HCT116 (cell line): ENCODE data around the gene NACAD. TPM values are rescaled to one million over a fixed set of nuclear protein-coding genes. Genes with fewer than 3 reads are reported as not detected.

Experiments used
- ATAC-seq: fragments of 200-7000 bp; cut with Tn5 transposase; 2 replicates; pipeline ENCODE4 v1.9.1; 2020; ENCODE audit warnings: mild to moderate bottlenecking, moderate library complexity
- BruUV-seq: library from RNA; stranded (reverse); fragments of 400-500 nt; replicated peaks from 2 replicates; lab custom pipeline; 2021; lab: Mats Ljungman, UMichigan
- CTCF ChIA-PET: fragments of 300-600 bp; sonication (Branson Sonifier 250); formaldehyde crosslinking; loops from one replicate; lab custom pipeline; 2021; ENCODE audit warnings: antibody characterized with exemption; lab: Charles Lee
- POLR2A ChIA-PET: fragments of 300-600, 350-600 bp; sonication (Branson Sonifier 250); formaldehyde crosslinking; loops from one replicate; lab custom pipeline; 2021; ENCODE audit warnings: antibody characterized with exemption; lab: Charles Lee
- RAD21 ChIA-PET, 2 experiments: fragments of 300-600 bp; sonication (Branson Sonifier 250); formaldehyde crosslinking; loops; one replicate each; lab custom pipeline; 2023; ENCODE audit warnings: low total read pairs in 2 of 2; ENCODE audit not compliant: uncharacterized antibody in 2 of 2, unreplicated experiment in 2 of 2, low non-redundant PET in 1 of 2; lab: Charles Lee
- DNase-seq: peaks from one replicate; pipeline ENCODE4 v3.0.0-alpha.2; 2010; ENCODE audit warnings: low read depth, low spot score
- H2AFZ ChIP-seq: fragments of 200-600 bp; shearing (Covaris generic), sonication (generic); 2 replicates; pipeline ENCODE4 v1.6.1; 2017; ENCODE audit warnings: low read depth, mixed run types, mixed read lengths, antibody characterized with exemption, low read length; ENCODE audit not compliant: poor library complexity, severe bottlenecking
- H3K27ac ChIP-seq: 2 replicates; pipeline ENCODE4 v1.5.1; 2012; ENCODE audit warnings: low read depth, low read length
- H3K27me3 ChIP-seq: fragments of 200-600 bp; sonication (generic); 2 replicates; pipeline ENCODE4 v1.6.1; 2016; ENCODE audit warnings: mixed run types, low read length, mixed read lengths; ENCODE audit not compliant: insufficient read depth
- H3K36me3 ChIP-seq, 2 experiments: fragments of 200-500 bp in 1 of 2; fragments of 200-600 bp in 1 of 2; sonication (Bioruptor generic) in 1 of 2; sonication (generic) in 1 of 2; 2 replicates each; pipeline versions ENCODE4 v1.5.1 to v1.6.1; 2014 to 2016; ENCODE audit warnings: low read length in 2 of 2, inconsistent platforms in 1 of 2, mixed read lengths in 1 of 2, mixed run types in 1 of 2; ENCODE audit not compliant: insufficient read depth in 2 of 2, control insufficient read depth in 1 of 2
- H3K4me1 ChIP-seq, 2 experiments: fragments of 200-600 bp in 1 of 2; sonication (generic) in 1 of 2; 2 replicates each; pipeline versions ENCODE4 v1.5.1 to v1.6.1; 2012 to 2017; ENCODE audit warnings: low read length in 2 of 2, inconsistent platforms in 1 of 2, mild to moderate bottlenecking in 1 of 2, mixed read lengths in 1 of 2, mixed run types in 1 of 2, moderate library complexity in 1 of 2; ENCODE audit not compliant: insufficient read depth in 2 of 2, control insufficient read depth in 1 of 2
- H3K4me2 ChIP-seq: fragments of 200-600 bp; sonication (generic); 2 replicates; pipeline ENCODE4 v1.6.1; 2017; ENCODE audit warnings: mixed run types, low read length, mixed read lengths
- H3K4me3 ChIP-seq, 2 experiments: fragments of 200-600 bp in 1 of 2; sonication (generic) in 1 of 2; replicated peaks in 1 of 2; 2 replicates each; pipeline ENCODE4 v1.5.1; 2011 to 2016; ENCODE audit warnings: low read length in 2 of 2, control low read depth in 1 of 2, low read depth in 1 of 2, mild to moderate bottlenecking in 1 of 2, mixed read lengths in 1 of 2, mixed run types in 1 of 2
- H3K79me2 ChIP-seq: fragments of 200-600 bp; sonication (generic); 2 replicates; pipeline ENCODE4 v1.6.1; 2017; ENCODE audit warnings: mild to moderate bottlenecking, mixed run types, low read length, moderate library complexity, mixed read lengths; ENCODE audit not compliant: insufficient read depth
- H3K9ac ChIP-seq: fragments of 200-600 bp; sonication (generic); 2 replicates; pipeline ENCODE4 v1.6.1; 2016; ENCODE audit warnings: low read length, mixed read lengths
- H3K9me2 ChIP-seq: fragments of 200-600 bp; sonication (generic), shearing (Covaris generic); 2 replicates; pipeline ENCODE4 v1.6.1; 2017; ENCODE audit warnings: mixed run types, mild to moderate bottlenecking, moderate library complexity; ENCODE audit not compliant: insufficient read depth
- H3K9me3 ChIP-seq, 2 experiments: fragments of 200-500 bp in 1 of 2; fragments of 200-600 bp in 1 of 2; sonication (Bioruptor generic) in 1 of 2; sonication (generic) in 1 of 2; 2 replicates each; pipeline ENCODE4 v1.6.1; 2014 to 2017; ENCODE audit warnings: low read length in 2 of 2, mixed read lengths in 2 of 2, inconsistent platforms in 1 of 2, low read depth in 1 of 2, mild to moderate bottlenecking in 1 of 2, mixed run types in 1 of 2, moderate library complexity in 1 of 2; ENCODE audit not compliant: control insufficient read depth in 1 of 2, insufficient read depth in 1 of 2
- H4K20me1 ChIP-seq: fragments of 200-600 bp; sonication (generic), shearing (Covaris generic); 2 replicates; pipeline ENCODE4 v1.6.1; 2017; ENCODE audit warnings: mixed run types, mild to moderate bottlenecking, moderate library complexity; ENCODE audit not compliant: insufficient read depth
- CEBPB ChIP-seq: IDR thresholded peaks from 2 replicates; pipeline ENCODE4 v1.6.1; 2012; ENCODE audit warnings: low read depth
- CTCF ChIP-seq, 3 experiments: fragments of 200-600 bp in 1 of 3; sonication (generic) in 1 of 3; IDR thresholded peaks in 2 of 3; conservative IDR thresholded peaks in 1 of 3; 2 replicates each; pipeline ENCODE4 v1.5.1; 2012 to 2017; ENCODE audit warnings: low read depth in 2 of 3, low read length in 2 of 3, antibody characterized with exemption in 1 of 3, borderline replicate concordance in 1 of 3, control low read depth in 1 of 3, mild to moderate bottlenecking in 1 of 3, mixed read lengths in 1 of 3, mixed run types in 1 of 3, moderate library complexity in 1 of 3; ENCODE audit not compliant: insufficient read depth in 1 of 3
- ELF1 ChIP-seq: IDR thresholded peaks from 2 replicates; pipeline ENCODE4 v1.6.1; 2012; ENCODE audit warnings: low read depth, borderline replicate concordance
- EZH2 ChIP-seq: fragments of 200-600 bp; sonication (generic); IDR thresholded peaks from 2 replicates; pipeline ENCODE4 v1.6.1; 2017; ENCODE audit warnings: antibody characterized with exemption, mixed run types
- EZH2phosphoT487 ChIP-seq: fragments of 200-600 bp; IDR thresholded peaks from 2 replicates; pipeline ENCODE4 v1.6.1; 2018; ENCODE audit warnings: antibody characterized with exemption, borderline replicate concordance
- POLR2A ChIP-seq: IDR thresholded peaks from 2 replicates; pipeline ENCODE4 v1.7.0; 2011; ENCODE audit warnings: borderline replicate concordance; ENCODE audit not compliant: insufficient read depth, insufficient read length; ENCODE audit errors: extremely low read depth
- POLR2AphosphoS5 ChIP-seq: IDR thresholded peaks from 2 replicates; pipeline ENCODE4 v1.6.1; 2011; ENCODE audit warnings: mild to moderate bottlenecking, low read depth, low read length, moderate library complexity
- RAD21 ChIP-seq: IDR thresholded peaks from 2 replicates; pipeline ENCODE4 v1.6.1; 2012; ENCODE audit warnings: low read depth, mild to moderate bottlenecking
- SP1 ChIP-seq: IDR thresholded peaks from 2 replicates; pipeline ENCODE4 v1.6.1; 2012; ENCODE audit warnings: low read depth
- TCF7L2 ChIP-seq: IDR thresholded peaks from 2 replicates; pipeline ENCODE4 v1.7.0; 2011; ENCODE audit warnings: borderline replicate concordance, inconsistent platforms; ENCODE audit not compliant: insufficient read depth, insufficient read length; ENCODE audit errors: extremely low read depth
- ZFX ChIP-seq: fragments of 450-650 bp; IDR thresholded peaks from 2 replicates; pipeline ENCODE4 v1.6.1; 2017
- intact Hi-C: fragments of 100-400 bp; cut with micrococcal nuclease; formaldehyde crosslinking; loops from 2 replicates; pipeline ENCODE4 v1.10.0; 2022
- total RNA-seq: library from RNA; stranded (reverse); gene quantifications from one replicate; pipeline ENCODE4 v1.2.1, GENCODE V29; 2021; ENCODE audit not compliant: unreplicated experiment
- TF ChIP-seq, protein P1 (sequence below): IDR thresholded peaks from 2 replicates; pipeline ENCODE4 v1.6.1; 2011; ENCODE audit warnings: mild to moderate bottlenecking, low read length, moderate library complexity; ENCODE audit not compliant: insufficient replicate concordance; ENCODE audit errors: extremely low read depth

NACAD gene
- total RNA-seq, 1 experiment from 2014 or later, result 0.05 TPM

- ATAC-seq (no peak), DNase-seq (no peak)
- no peaks in the 10 kb centered on the region for H3K79me2 ChIP-seq
- ChIA-PET RAD21 (no interaction called here), CTCF (no interaction called here), POLR2A (no interaction called here)
- TF ChIP-seq CTCF (IDR thresholded peaks at IDR 0.05 in 2 of 3, conservative IDR thresholded peaks at IDR 0.05 in 1 of 3; ENCODE audit: borderline replicate concordance in 1 of 3, insufficient read depth in 1 of 3, low read depth in 2 of 3, low read length in 2 of 3) (no peak), RAD21 (no peak), ELF1 (no peak), SP1 (no peak), EZH2phosphoT487 (no peak), ZFX (no peak), TCF7L2 (no peak), CEBPB (no peak), EZH2 (no peak), POLR2AphosphoS5 (no peak), POLR2A (no peak)
- TF ChIP-seq, protein P1, sequence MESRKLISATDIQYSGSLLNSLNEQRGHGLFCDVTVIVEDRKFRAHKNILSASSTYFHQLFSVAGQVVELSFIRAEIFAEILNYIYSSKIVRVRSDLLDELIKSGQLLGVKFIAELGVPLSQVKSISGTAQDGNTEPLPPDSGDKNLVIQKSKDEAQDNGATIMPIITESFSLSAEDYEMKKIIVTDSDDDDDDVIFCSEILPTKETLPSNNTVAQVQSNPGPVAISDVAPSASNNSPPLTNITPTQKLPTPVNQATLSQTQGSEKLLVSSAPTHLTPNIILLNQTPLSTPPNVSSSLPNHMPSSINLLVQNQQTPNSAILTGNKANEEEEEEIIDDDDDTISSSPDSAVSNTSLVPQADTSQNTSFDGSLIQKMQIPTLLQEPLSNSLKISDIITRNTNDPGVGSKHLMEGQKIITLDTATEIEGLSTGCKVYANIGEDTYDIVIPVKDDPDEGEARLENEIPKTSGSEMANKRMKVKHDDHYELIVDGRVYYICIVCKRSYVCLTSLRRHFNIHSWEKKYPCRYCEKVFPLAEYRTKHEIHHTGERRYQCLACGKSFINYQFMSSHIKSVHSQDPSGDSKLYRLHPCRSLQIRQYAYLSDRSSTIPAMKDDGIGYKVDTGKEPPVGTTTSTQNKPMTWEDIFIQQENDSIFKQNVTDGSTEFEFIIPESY, result no peak
- H3K9me2 ChIP-seq, result no peaks in the 10 kb centered on the region
- no peaks in the 10 kb centered on the region for H4K20me1 ChIP-seq
- H3K4me1 ChIP-seq, result no peaks in the 10 kb centered on the region
- no peak overlapping the region for H3K9ac ChIP-seq
- H3K27me3 ChIP-seq, result no peaks in the 10 kb centered on the region
- no peaks in the 10 kb centered on the region for H3K36me3 ChIP-seq
- no peak overlapping the region for H3K27ac ChIP-seq
- no TSS peak for BruUV-seq
- H2AFZ ChIP-seq, result no peak overlapping the region
- H3K4me3 ChIP-seq, result no peak overlapping the region
- intact Hi-C loops, result no loop called here
- H3K4me2 ChIP-seq, result no peak overlapping the region
- H3K9me3 ChIP-seq, result no peaks in the 10 kb centered on the region
Observed at GRCh38 chr7:45129906-45130305, 41.1 kb upstream of the NACAD start.
